Ovary (tissue), 9 donors: Measurements from ENCODE around the gene CNTN5. TPM values are rescaled to one million over a fixed set of nuclear protein-coding genes. Genes with fewer than 3 reads are reported as not detected.
A peak's percentile ranks its signal among the peaks of the same experiment; 100 is the strongest.

Source experiments
- DNase-seq, 5 donors: peaks; one replicate each; pipeline ENCODE4 v3.0.0-alpha.2; 2019 to 2020
- H3K27ac ChIP-seq, 2 donors: fragments of 200-600 bp; one replicate each; pipeline versions ENCODE4 v1.5.1 to v1.8.0; 2019 to 2022
- H3K27me3 ChIP-seq: fragments of 200-600 bp; one replicate; pipeline ENCODE4 v1.8.0; 2022
- H3K36me3 ChIP-seq: fragments of 200-600 bp; sonication (generic); one replicate; pipeline ENCODE4 v1.5.1; 2019
- H3K4me1 ChIP-seq: one replicate; pipeline ENCODE4 v1.8.1; 2013; ENCODE audit warnings: mild to moderate bottlenecking, moderate library complexity; ENCODE audit not compliant: insufficient read depth
- H3K4me3 ChIP-seq: fragments of 200-600 bp; sonication (generic); one replicate; pipeline ENCODE4 v1.5.1; 2017
- H3K9me3 ChIP-seq, 2 donors: fragments of 200-600 bp in 1 of 2; sonication (generic) in 1 of 2; one replicate each; pipeline versions ENCODE4 v1.5.1 to v1.8.1; 2013 to 2019; ENCODE audit warnings: mild to moderate bottlenecking in 1 of 2, moderate library complexity in 1 of 2
- EP300 ChIP-seq: sonication (generic); formaldehyde crosslinking; IDR thresholded peaks from one replicate; pipeline ENCODE4 v1.6.1; 2017; ENCODE audit warnings: antibody characterized with exemption
- POLR2A ChIP-seq: fragments of 450-650 bp; IDR thresholded peaks from one replicate; pipeline ENCODE4 v1.6.1; 2017; ENCODE audit warnings: antibody characterized with exemption, mild to moderate bottlenecking, moderate library complexity
- WGBS, 3 donors: extraction: QIAGEN DNeasy Blood & Tissue Kit in 1 of 3; methylation state at CpG; one replicate each; pipeline versions ENCODE4 v1.1.5 to v1.1.7; 2013 to 2017; 5-methylcytosine and 5-hydroxymethylcytosine counted together
- intact Hi-C, 4 donors: fragments of 100-400 bp; cut with DNase I; formaldehyde crosslinking; loops; one replicate each; pipeline versions ENCODE4 v1.11.0 to v1.15.1; 2022 to 2023
- polyA plus RNA-seq, 2 donors: library from polyadenylated mRNA; stranded (reverse); fragments of 200-250 nt in 1 of 2; fragments of 350-450 nt in 1 of 2; fragmentation: Illumina TruSeq in 1 of 2; extraction: RNeasy Lipid Tissue Mini Kit (QIAGEN cat#74804) in 1 of 2; gene quantifications; one replicate each; pipeline ENCODE4 v1.2.3, GENCODE V29; 2013 to 2014
- total RNA-seq, 7 donors: library from RNA; depleted of rRNA in 2 of 7; stranded (reverse); fragments of >200 nt in 2 of 7; fragmentation: NEBNext Ultra II Directional in 3 of 7; extraction: Animal tissue kit (Norgen Biotek cat#: 25700) in 3 of 7; gene quantifications; one replicate each; pipeline versions ENCODE4 v1.1.0 to v1.2.4, GENCODE V29; 2016 to 2023
- TF ChIP-seq, protein P1 (sequence below), 3 donors: fragments of 450-650 bp in 2 of 3; fragments of 200-600 bp in 1 of 3; IDR thresholded peaks; one replicate each; pipeline versions ENCODE4 v1.5.1 to v1.8.0; 2016 to 2022; ENCODE audit warnings: antibody characterized with exemption in 3 of 3, mild to moderate bottlenecking in 1 of 3
- donor health status: DM: no; HTN: no; CAD: no; lungs with moderate emphysema.
- donor health status: DM: no; HTN: no; CAD: no.
- donor health status: Bipolar disorder and iron deficiency.
- donor health status: DM: yes; HTN: yes; CAD: no.
- donor health status: DM: no; HTN: no; CAD: no.
- donor health status: DM: yes; HTN: yes; CAD: no.

CNTN5 gene
- total and polyA plus RNA-seq, 9 donors, result 0.02 to 1.1 (median 0.15) TPM; not detected in 5

- TF ChIP-seq POLR2A (no peak), EP300 (no peak)
- TF ChIP-seq, protein P1, sequence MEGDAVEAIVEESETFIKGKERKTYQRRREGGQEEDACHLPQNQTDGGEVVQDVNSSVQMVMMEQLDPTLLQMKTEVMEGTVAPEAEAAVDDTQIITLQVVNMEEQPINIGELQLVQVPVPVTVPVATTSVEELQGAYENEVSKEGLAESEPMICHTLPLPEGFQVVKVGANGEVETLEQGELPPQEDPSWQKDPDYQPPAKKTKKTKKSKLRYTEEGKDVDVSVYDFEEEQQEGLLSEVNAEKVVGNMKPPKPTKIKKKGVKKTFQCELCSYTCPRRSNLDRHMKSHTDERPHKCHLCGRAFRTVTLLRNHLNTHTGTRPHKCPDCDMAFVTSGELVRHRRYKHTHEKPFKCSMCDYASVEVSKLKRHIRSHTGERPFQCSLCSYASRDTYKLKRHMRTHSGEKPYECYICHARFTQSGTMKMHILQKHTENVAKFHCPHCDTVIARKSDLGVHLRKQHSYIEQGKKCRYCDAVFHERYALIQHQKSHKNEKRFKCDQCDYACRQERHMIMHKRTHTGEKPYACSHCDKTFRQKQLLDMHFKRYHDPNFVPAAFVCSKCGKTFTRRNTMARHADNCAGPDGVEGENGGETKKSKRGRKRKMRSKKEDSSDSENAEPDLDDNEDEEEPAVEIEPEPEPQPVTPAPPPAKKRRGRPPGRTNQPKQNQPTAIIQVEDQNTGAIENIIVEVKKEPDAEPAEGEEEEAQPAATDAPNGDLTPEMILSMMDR (IDR thresholded peaks at IDR 0.05), result no peak
- no peak overlapping the region for H3K27ac ChIP-seq
- no peaks in the 10 kb centered on the region for H3K27me3 ChIP-seq
- no peaks in the 10 kb centered on the region for H3K4me1 ChIP-seq
- no peak for DNase-seq
- H3K9me3 ChIP-seq, result no peaks in the 10 kb centered on the region
- no peak overlapping the region for H3K4me3 ChIP-seq
- intact Hi-C loops, result no loop called here
- H3K36me3 ChIP-seq, result no peaks in the 10 kb centered on the region
- 66 to 80% (median 79%) methylated on average over 2 of the region's 2 CpGs for WGBS, 3 donors
Observed at GRCh38 chr11:99068832-99069231, 48.1 kb downstream of the CNTN5 start.

DNA sequence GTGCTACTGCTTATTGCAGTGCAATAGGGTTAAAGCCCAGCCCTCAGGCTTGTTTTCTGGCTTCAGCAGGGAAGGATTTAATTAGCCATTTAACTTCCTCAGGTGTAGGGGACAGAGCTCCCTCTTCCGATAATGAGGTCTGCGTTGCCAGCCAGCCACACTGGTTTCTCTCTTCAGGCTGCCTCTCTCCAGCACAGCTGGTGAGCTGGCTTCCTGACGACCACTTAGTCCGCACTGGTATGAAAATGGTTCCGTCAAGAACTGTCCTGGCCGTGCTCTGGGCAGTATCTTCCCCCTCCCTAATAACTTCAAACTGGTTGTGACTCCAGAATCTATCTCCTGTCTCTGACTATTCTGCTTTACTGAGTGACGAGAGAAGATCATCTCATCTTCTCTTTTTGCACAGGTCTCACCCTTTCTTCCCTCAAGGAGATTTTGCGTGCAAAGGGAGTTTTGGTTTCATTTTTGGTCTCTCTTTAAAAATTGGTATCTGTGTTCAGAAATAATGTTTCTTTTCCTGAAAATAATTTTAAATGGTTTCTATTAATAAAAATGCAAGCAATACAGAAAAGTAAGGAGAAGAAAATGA is 49.2 kb downstream of the CNTN5 start:
- Histone ChIP-seq H3K9me3 (no peaks in the 10 kb centered on the region), H3K36me3 (no peaks in the 10 kb centered on the region), H3K4me3 (peak overlapping the region; percentile 1), H3K27me3 (no peaks in the 10 kb centered on the region), H3K4me1 (no peaks in the 10 kb centered on the region), H3K27ac (no peak overlapping the region)
- no peak for TF ChIP-seq POLR2A
- no peak for TF ChIP-seq EP300
- TF ChIP-seq, protein P1 (IDR thresholded peaks at IDR 0.05), result no peak
- WGBS, 3 donors, result 1% methylated on average over 8 of the region's 8 CpGs
- intact Hi-C loops, result no loop called here
- peak in 2 of 5 donors; percentile 8 to 27 for DNase-seq

DNA sequence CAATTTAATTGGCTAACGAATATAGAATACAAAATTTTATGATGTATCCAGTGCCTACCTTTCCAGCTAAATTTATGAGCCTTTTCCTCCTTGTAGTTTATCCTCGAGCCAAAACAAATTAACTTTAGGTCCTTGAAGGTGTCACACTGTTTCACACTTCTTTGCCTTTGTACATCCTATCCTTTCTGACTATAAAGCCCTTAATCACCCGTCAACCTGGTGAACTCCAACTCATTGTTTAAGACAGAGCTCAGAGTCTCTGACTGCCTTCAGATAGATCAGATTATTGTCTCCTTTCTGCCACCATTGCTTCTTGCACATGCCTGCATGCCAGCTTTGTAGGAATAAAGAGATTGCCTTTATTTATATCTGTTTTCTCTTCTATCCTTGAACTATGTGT is 58.8 kb downstream of the CNTN5 start:
- H3K4me1 ChIP-seq, result no peaks in the 10 kb centered on the region
- H3K27ac ChIP-seq, result no peak overlapping the region
- H3K9me3 ChIP-seq, result no peaks in the 10 kb centered on the region
- no peaks in the 10 kb centered on the region for H3K27me3 ChIP-seq
- H3K36me3 ChIP-seq, result no peaks in the 10 kb centered on the region
- no peak for DNase-seq
- 64 to 72% (median 68%) methylated on average over 3 of the region's 3 CpGs for WGBS, 3 donors
- TF ChIP-seq, protein P1 (IDR thresholded peaks at IDR 0.05), result no peak
- TF ChIP-seq POLR2A (no peak), EP300 (no peak)
- H3K4me3 ChIP-seq, result no peak overlapping the region
- intact Hi-C loops, result no loop called here

- no peak for DNase-seq
- Histone ChIP-seq H3K9me3 (no peaks in the 10 kb centered on the region), H3K27ac (no peak overlapping the region), H3K4me3 (no peak overlapping the region), H3K4me1 (no peaks in the 10 kb centered on the region), H3K36me3 (no peaks in the 10 kb centered on the region), H3K27me3 (no peaks in the 10 kb centered on the region)
- intact Hi-C loops, result no loop called here
- TF ChIP-seq, protein P1 (IDR thresholded peaks at IDR 0.05), result no peak
- no peak for TF ChIP-seq EP300
- WGBS, 3 donors, result 71 to 79% (median 78%) methylated on average over 5 of the region's 5 CpGs
Observed at GRCh38 chr11:99080154-99080553, 59.4 kb downstream of the CNTN5 start.
